ENCODE measurements around the gene ABITRAM.
"Not testable (repeated sequence)": the region's sequence is repeated elsewhere in the genome, so short reads cannot be mapped to it uniquely, and the experiment has no call there.

DNA sequence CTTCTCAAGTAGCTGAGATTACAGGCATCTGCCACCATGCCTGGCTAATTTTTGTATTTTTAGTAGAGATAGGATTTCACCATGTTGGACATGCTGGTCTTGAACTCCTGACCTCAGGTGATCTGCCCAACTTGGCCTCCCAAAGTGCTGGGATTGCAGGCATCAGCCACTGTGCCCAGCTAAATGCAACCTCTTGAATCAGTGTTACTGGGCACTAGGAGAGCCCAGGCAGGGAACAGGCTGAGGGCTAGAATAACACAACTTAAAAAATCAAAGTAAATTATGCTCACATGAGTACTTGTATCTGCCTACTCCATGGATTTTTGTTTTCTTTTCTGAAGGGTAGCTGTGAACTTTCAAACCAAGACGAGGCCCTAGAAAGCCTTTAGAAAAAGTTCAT lies 13.8 kb upstream of the ABITRAM start:
- TF ChIP-seq, protein P1, sequence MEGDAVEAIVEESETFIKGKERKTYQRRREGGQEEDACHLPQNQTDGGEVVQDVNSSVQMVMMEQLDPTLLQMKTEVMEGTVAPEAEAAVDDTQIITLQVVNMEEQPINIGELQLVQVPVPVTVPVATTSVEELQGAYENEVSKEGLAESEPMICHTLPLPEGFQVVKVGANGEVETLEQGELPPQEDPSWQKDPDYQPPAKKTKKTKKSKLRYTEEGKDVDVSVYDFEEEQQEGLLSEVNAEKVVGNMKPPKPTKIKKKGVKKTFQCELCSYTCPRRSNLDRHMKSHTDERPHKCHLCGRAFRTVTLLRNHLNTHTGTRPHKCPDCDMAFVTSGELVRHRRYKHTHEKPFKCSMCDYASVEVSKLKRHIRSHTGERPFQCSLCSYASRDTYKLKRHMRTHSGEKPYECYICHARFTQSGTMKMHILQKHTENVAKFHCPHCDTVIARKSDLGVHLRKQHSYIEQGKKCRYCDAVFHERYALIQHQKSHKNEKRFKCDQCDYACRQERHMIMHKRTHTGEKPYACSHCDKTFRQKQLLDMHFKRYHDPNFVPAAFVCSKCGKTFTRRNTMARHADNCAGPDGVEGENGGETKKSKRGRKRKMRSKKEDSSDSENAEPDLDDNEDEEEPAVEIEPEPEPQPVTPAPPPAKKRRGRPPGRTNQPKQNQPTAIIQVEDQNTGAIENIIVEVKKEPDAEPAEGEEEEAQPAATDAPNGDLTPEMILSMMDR (IDR thresholded peaks at IDR 0.05) = not testable (repeated sequence)
- not testable (repeated sequence) for TF ChIP-seq POLR2AphosphoS5 (IDR thresholded peaks at IDR 0.05)
